Muscle of leg (tissue), 11 donors: Measurements from ENCODE around the gene AMD1. TPM values are rescaled to one million over a fixed set of nuclear protein-coding genes. Genes with fewer than 3 reads are reported as not detected.

Experiments used
- DNase-seq: peaks from one replicate; pipeline ENCODE4 v3.0.0; 2013
- H3K27ac ChIP-seq: one replicate; pipeline ENCODE4 v1.5.1; 2013; ENCODE audit warnings: mild to moderate bottlenecking, low read length, control low read depth
- H3K27me3 ChIP-seq: one replicate; pipeline ENCODE4 v1.6.1; 2013; ENCODE audit warnings: low read length; ENCODE audit not compliant: control insufficient read depth, insufficient read depth
- H3K36me3 ChIP-seq: one replicate; pipeline ENCODE4 v1.6.1; 2013; ENCODE audit warnings: low read length; ENCODE audit not compliant: control insufficient read depth, insufficient read depth
- H3K4me1 ChIP-seq: one replicate; pipeline ENCODE4 v1.6.1; 2013; ENCODE audit warnings: low read length; ENCODE audit not compliant: control insufficient read depth, insufficient read depth
- H3K4me3 ChIP-seq: one replicate; pipeline ENCODE4 v1.5.1; 2013; ENCODE audit warnings: low read length, control low read depth
- H3K9me3 ChIP-seq: replicated peaks from 2 replicates; pipeline ENCODE4 v1.6.1; 2013; ENCODE audit warnings: low read depth, low read length; ENCODE audit not compliant: control insufficient read depth
- WGBS: methylation state at CpG from one replicate; pipeline ENCODE4 v1.1.5; 2013; ENCODE audit warnings: missing lambda C conversion rate; ENCODE audit not compliant: insufficient coverage; 5-methylcytosine and 5-hydroxymethylcytosine counted together
- polyA plus RNA-seq, 8 donors: library from polyadenylated mRNA; unstranded; fragments of 120-200 nt; gene quantifications; one replicate each; pipeline versions ENCODE4 v1.2.1 to v1.2.3, GENCODE V29; 2013; ENCODE audit warnings: inconsistent platforms in 1 of 8, low replicate concordance in 1 of 8; ENCODE audit not compliant: insufficient read length in 8 of 8, insufficient read depth in 1 of 8
- total RNA-seq: library from RNA; stranded (reverse); fragments of 120-200 nt; gene quantifications from one replicate; pipeline ENCODE4 v1.2.4, GENCODE V29; 2013

The AMD1 gene
- total and polyA plus RNA-seq, 9 donors: 32.8 to 53.2 (median 42.1) TPM

- no peaks in the 10 kb centered on the region for H3K27me3 ChIP-seq
- H3K27ac ChIP-seq: peak overlapping the region; percentile 95
- peaks cover 7% of the 10 kb centered on the region for H3K4me1 ChIP-seq
- 1% methylated on average over 22 of the region's 29 CpGs for WGBS
- H3K9me3 ChIP-seq: no peaks in the 10 kb centered on the region
- H3K36me3 ChIP-seq: no peaks in the 10 kb centered on the region
- peak; percentile 93 for DNase-seq
- H3K4me3 ChIP-seq: peak overlapping the region; percentile 82
These were observed 1.7 kb downstream of the AMD1 start for GRCh38 chr6:110876170-110876773.

DNA sequence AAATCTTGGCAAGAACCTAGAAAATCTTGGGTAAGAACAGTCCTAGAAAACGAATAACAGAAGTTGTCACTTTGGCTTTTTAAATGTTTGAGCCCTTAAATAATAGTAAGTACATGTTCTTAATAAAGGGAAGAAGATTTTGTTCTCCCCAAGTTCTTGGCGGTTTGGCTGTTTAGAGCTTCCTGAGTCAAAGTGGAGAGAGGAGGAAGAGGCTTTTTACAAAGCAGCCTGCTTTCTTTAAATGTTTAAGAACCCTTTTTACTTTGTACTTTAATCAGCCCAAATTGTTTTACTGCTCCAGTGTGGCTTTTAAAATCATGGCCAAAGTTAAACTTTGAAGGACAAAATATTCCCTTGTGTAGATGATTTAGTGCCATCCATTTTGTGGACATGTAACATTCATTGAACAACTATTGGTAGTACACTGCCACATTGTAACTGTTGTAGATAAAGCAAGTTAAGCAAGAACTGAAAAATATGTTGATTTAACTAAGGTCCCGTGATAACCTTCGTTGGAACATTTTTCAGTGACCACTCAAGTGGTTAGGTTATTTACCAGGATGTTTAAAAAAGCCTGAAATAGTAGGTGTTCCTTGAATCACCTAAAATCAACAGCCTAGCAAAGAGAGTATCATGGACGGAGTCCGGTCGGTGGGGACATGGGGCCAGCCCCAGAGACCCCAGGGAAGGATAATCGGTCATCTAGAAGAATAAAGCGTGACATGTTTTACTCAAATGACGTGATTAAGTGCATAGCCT, 2.4 kb downstream of the AMD1 start:
- Histone ChIP-seq H3K4me1 (peaks cover 8% of the 10 kb centered on the region), H3K4me3 (peak overlapping the region; percentile 82), H3K27ac (peak overlapping the region; percentile 95), H3K9me3 (no peaks in the 10 kb centered on the region), H3K27me3 (no peaks in the 10 kb centered on the region), H3K36me3 (no peaks in the 10 kb centered on the region)
- 100% methylated on average over 2 of the region's 10 CpGs for WGBS
- peak; percentile 19 for DNase-seq

GRCh38 chr6:110877569-110877968, 3.0 kb downstream of the AMD1 start:
- H3K27me3 ChIP-seq: no peaks in the 10 kb centered on the region
- DNase-seq: no peak
- peak overlapping the region; percentile 82 for H3K4me3 ChIP-seq
- peaks cover 8% of the 10 kb centered on the region for H3K4me1 ChIP-seq
- no peaks in the 10 kb centered on the region for H3K36me3 ChIP-seq
- H3K9me3 ChIP-seq: no peaks in the 10 kb centered on the region
- WGBS: no CpG with 5 or more reads among the region's 2 CpGs
- peak overlapping the region; percentile 17 for H3K27ac ChIP-seq

DNA sequence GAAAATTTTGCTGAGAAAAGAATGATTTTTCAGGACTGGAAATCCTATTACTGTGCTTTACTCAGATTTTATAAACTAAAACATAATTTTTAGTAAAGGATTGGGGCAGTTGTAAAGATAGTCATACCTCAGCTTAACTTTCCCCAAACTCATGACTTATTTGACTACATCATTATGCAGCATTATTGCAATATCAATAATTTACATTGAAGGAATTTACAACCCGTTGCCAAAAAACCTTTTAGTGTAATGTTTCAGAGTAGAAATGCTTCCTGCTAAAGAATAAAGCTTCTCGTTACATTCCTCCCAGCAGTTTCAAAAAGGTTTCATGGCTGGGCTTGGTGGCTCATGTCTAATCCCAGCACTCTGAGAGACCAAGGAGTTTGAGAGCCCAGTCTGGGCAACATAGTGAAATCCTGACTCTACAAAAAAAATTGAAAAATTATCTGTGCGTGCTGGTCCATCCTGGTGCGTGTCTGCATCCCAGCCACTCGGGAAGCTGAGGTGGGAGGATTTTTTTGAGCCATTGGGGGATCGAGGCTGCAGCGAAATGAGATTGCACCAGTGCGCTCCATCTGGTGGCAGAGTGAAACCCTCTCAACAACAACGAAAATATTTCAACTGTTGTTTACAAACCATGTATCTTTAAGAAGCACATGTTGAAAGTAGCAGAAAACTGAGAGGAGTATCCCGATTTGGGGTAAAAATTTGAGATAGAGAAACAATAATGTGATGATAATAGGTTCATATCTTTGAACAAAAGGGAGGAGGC, 4.4 kb downstream of the AMD1 start:
- Histone ChIP-seq H3K4me3 (no peak overlapping the region), H3K27ac (no peak overlapping the region), H3K36me3 (no peaks in the 10 kb centered on the region), H3K4me1 (peaks cover 15% of the 10 kb centered on the region), H3K27me3 (no peaks in the 10 kb centered on the region), H3K9me3 (no peaks in the 10 kb centered on the region)
- peak; percentile 53 for DNase-seq
- WGBS: no CpG with 5 or more reads among the region's 10 CpGs

GRCh38 chr6:110880651-110881050, 6.1 kb downstream of the AMD1 start:
- Histone ChIP-seq H3K4me3 (no peak overlapping the region), H3K27me3 (no peaks in the 10 kb centered on the region), H3K9me3 (no peaks in the 10 kb centered on the region), H3K4me1 (peaks cover 15% of the 10 kb centered on the region), H3K36me3 (no peaks in the 10 kb centered on the region), H3K27ac (no peak overlapping the region)
- 91% methylated on average over 4 of the region's 9 CpGs for WGBS
- no peak for DNase-seq

GRCh38 chr6:110881546-110882273, 7.1 kb downstream of the AMD1 start:
- Histone ChIP-seq H3K4me3 (no peak overlapping the region), H3K9me3 (no peaks in the 10 kb centered on the region), H3K4me1 (peaks cover 15% of the 10 kb centered on the region), H3K27me3 (no peaks in the 10 kb centered on the region), H3K36me3 (no peaks in the 10 kb centered on the region), H3K27ac (no peak overlapping the region)
- no peak for DNase-seq
- WGBS: no CpG with 5 or more reads among the region's 9 CpGs

GRCh38 chr6:110882274-110882619, 7.7 kb downstream of the AMD1 start:
- DNase-seq: no peak
- no peaks in the 10 kb centered on the region for H3K36me3 ChIP-seq
- no peak overlapping the region for H3K27ac ChIP-seq
- no CpG with 5 or more reads among the region's 1 CpG for WGBS
- no peaks in the 10 kb centered on the region for H3K27me3 ChIP-seq
- H3K4me3 ChIP-seq: no peak overlapping the region
- peaks cover 14% of the 10 kb centered on the region for H3K4me1 ChIP-seq
- H3K9me3 ChIP-seq: no peaks in the 10 kb centered on the region

DNA sequence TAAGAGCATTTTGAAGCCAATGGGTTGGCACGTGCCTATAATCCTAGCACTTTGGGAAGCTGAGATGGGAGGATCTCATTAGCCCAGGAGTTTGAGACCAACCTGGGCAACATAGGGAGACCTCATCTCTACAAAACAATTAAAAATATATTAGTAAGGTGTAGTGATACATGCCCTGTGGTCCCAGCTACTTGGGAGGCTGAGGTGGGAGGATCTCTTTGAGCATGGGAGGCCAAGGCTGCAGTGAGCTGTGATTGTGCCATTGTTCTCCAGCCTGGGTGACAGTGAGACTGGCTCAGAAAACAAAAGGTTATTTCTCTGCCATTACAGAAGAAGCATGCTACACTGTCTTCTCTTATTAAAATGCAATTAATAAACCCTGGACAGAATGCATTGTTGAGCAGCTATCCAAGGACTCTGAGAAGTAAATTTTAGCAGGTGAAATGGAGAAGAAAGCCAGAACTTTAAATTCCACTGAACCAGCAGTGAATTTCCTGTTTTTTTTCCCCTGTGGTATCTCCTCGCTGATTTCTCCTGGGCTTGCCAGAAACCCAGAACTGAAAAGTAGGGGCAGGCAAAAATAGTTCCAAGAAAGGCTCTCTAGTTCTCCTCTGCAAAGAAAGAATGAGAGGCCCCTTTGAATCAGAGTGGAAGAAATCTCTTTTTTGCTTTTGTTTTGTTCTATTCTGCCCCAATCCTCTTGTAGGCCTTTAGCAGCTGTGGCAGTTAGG, 8.4 kb downstream of the AMD1 start:
- no peaks in the 10 kb centered on the region for H3K9me3 ChIP-seq
- H3K27me3 ChIP-seq: no peaks in the 10 kb centered on the region
- H3K4me3 ChIP-seq: no peak overlapping the region
- peaks cover 13% of the 10 kb centered on the region for H3K4me1 ChIP-seq
- no peak overlapping the region for H3K27ac ChIP-seq
- DNase-seq: peak; percentile 56
- 20% methylated on average over 1 of the region's 2 CpGs for WGBS
- no peaks in the 10 kb centered on the region for H3K36me3 ChIP-seq

GRCh38 chr6:110884321-110884720, 9.7 kb downstream of the AMD1 start:
- WGBS: 70% methylated on average over 1 of the region's 3 CpGs
- H3K9me3 ChIP-seq: no peaks in the 10 kb centered on the region
- no peaks in the 10 kb centered on the region for H3K36me3 ChIP-seq
- no peaks in the 10 kb centered on the region for H3K27me3 ChIP-seq
- DNase-seq: no peak
- no peak overlapping the region for H3K4me3 ChIP-seq
- H3K27ac ChIP-seq: no peak overlapping the region
- peaks cover 13% of the 10 kb centered on the region for H3K4me1 ChIP-seq
